HCT116 (cell line): ENCODE measurements around the gene ANKRD13D. TPM values are rescaled to one million over a fixed set of nuclear protein-coding genes. Genes with fewer than 3 reads are reported as not detected.
A peak's percentile ranks its signal among the peaks of the same experiment; 100 is the strongest.

Experiments
- ATAC-seq: fragments of 200-7000 bp; cut with Tn5 transposase; 2 replicates; pipeline ENCODE4 v1.9.1; 2020; ENCODE audit warnings: mild to moderate bottlenecking, moderate library complexity
- BruUV-seq: library from RNA; stranded (reverse); fragments of 400-500 nt; replicated peaks from 2 replicates; lab custom pipeline; 2021; lab: Mats Ljungman, UMichigan
- CTCF ChIA-PET: fragments of 300-600 bp; sonication (Branson Sonifier 250); formaldehyde crosslinking; loops from one replicate; lab custom pipeline; 2021; ENCODE audit warnings: antibody characterized with exemption; lab: Charles Lee
- POLR2A ChIA-PET: fragments of 300-600, 350-600 bp; sonication (Branson Sonifier 250); formaldehyde crosslinking; loops from one replicate; lab custom pipeline; 2021; ENCODE audit warnings: antibody characterized with exemption; lab: Charles Lee
- RAD21 ChIA-PET, 2 experiments: fragments of 300-600 bp; sonication (Branson Sonifier 250); formaldehyde crosslinking; loops; one replicate each; lab custom pipeline; 2023; ENCODE audit warnings: low total read pairs in 2 of 2; ENCODE audit not compliant: uncharacterized antibody in 2 of 2, unreplicated experiment in 2 of 2, low non-redundant PET in 1 of 2; lab: Charles Lee
- DNase-seq: peaks from one replicate; pipeline ENCODE4 v3.0.0-alpha.2; 2010; ENCODE audit warnings: low read depth, low spot score
- H2AFZ ChIP-seq: fragments of 200-600 bp; shearing (Covaris generic), sonication (generic); 2 replicates; pipeline ENCODE4 v1.6.1; 2017; ENCODE audit warnings: low read depth, mixed run types, mixed read lengths, antibody characterized with exemption, low read length; ENCODE audit not compliant: poor library complexity, severe bottlenecking
- H3K27ac ChIP-seq: 2 replicates; pipeline ENCODE4 v1.5.1; 2012; ENCODE audit warnings: low read depth, low read length
- H3K27me3 ChIP-seq: fragments of 200-600 bp; sonication (generic); 2 replicates; pipeline ENCODE4 v1.6.1; 2016; ENCODE audit warnings: mixed run types, low read length, mixed read lengths; ENCODE audit not compliant: insufficient read depth
- H3K36me3 ChIP-seq, 2 experiments: fragments of 200-500 bp in 1 of 2; fragments of 200-600 bp in 1 of 2; sonication (Bioruptor generic) in 1 of 2; sonication (generic) in 1 of 2; 2 replicates each; pipeline versions ENCODE4 v1.5.1 to v1.6.1; 2014 to 2016; ENCODE audit warnings: low read length in 2 of 2, inconsistent platforms in 1 of 2, mixed read lengths in 1 of 2, mixed run types in 1 of 2; ENCODE audit not compliant: insufficient read depth in 2 of 2, control insufficient read depth in 1 of 2
- H3K4me1 ChIP-seq, 2 experiments: fragments of 200-600 bp in 1 of 2; sonication (generic) in 1 of 2; 2 replicates each; pipeline versions ENCODE4 v1.5.1 to v1.6.1; 2012 to 2017; ENCODE audit warnings: low read length in 2 of 2, inconsistent platforms in 1 of 2, mild to moderate bottlenecking in 1 of 2, mixed read lengths in 1 of 2, mixed run types in 1 of 2, moderate library complexity in 1 of 2; ENCODE audit not compliant: insufficient read depth in 2 of 2, control insufficient read depth in 1 of 2
- H3K4me2 ChIP-seq: fragments of 200-600 bp; sonication (generic); 2 replicates; pipeline ENCODE4 v1.6.1; 2017; ENCODE audit warnings: mixed run types, low read length, mixed read lengths
- H3K4me3 ChIP-seq, 2 experiments: fragments of 200-600 bp in 1 of 2; sonication (generic) in 1 of 2; replicated peaks in 1 of 2; 2 replicates each; pipeline ENCODE4 v1.5.1; 2011 to 2016; ENCODE audit warnings: low read length in 2 of 2, control low read depth in 1 of 2, low read depth in 1 of 2, mild to moderate bottlenecking in 1 of 2, mixed read lengths in 1 of 2, mixed run types in 1 of 2
- H3K79me2 ChIP-seq: fragments of 200-600 bp; sonication (generic); 2 replicates; pipeline ENCODE4 v1.6.1; 2017; ENCODE audit warnings: mild to moderate bottlenecking, mixed run types, low read length, moderate library complexity, mixed read lengths; ENCODE audit not compliant: insufficient read depth
- H3K9ac ChIP-seq: fragments of 200-600 bp; sonication (generic); 2 replicates; pipeline ENCODE4 v1.6.1; 2016; ENCODE audit warnings: low read length, mixed read lengths
- H3K9me2 ChIP-seq: fragments of 200-600 bp; sonication (generic), shearing (Covaris generic); 2 replicates; pipeline ENCODE4 v1.6.1; 2017; ENCODE audit warnings: mixed run types, mild to moderate bottlenecking, moderate library complexity; ENCODE audit not compliant: insufficient read depth
- H3K9me3 ChIP-seq, 2 experiments: fragments of 200-500 bp in 1 of 2; fragments of 200-600 bp in 1 of 2; sonication (Bioruptor generic) in 1 of 2; sonication (generic) in 1 of 2; 2 replicates each; pipeline ENCODE4 v1.6.1; 2014 to 2017; ENCODE audit warnings: low read length in 2 of 2, mixed read lengths in 2 of 2, inconsistent platforms in 1 of 2, low read depth in 1 of 2, mild to moderate bottlenecking in 1 of 2, mixed run types in 1 of 2, moderate library complexity in 1 of 2; ENCODE audit not compliant: control insufficient read depth in 1 of 2, insufficient read depth in 1 of 2
- H4K20me1 ChIP-seq: fragments of 200-600 bp; sonication (generic), shearing (Covaris generic); 2 replicates; pipeline ENCODE4 v1.6.1; 2017; ENCODE audit warnings: mixed run types, mild to moderate bottlenecking, moderate library complexity; ENCODE audit not compliant: insufficient read depth
- ATF3 ChIP-seq: IDR thresholded peaks from 2 replicates; pipeline ENCODE4 v1.6.1; 2012
- CEBPB ChIP-seq: IDR thresholded peaks from 2 replicates; pipeline ENCODE4 v1.6.1; 2012; ENCODE audit warnings: low read depth
- EGR1 ChIP-seq: IDR thresholded peaks from 2 replicates; pipeline ENCODE4 v1.6.1; 2012; ENCODE audit warnings: low read depth
- ELF1 ChIP-seq: IDR thresholded peaks from 2 replicates; pipeline ENCODE4 v1.6.1; 2012; ENCODE audit warnings: low read depth, borderline replicate concordance
- FOSL1 ChIP-seq: IDR thresholded peaks from 2 replicates; pipeline ENCODE4 v1.6.1; 2012; ENCODE audit warnings: low read depth
- MAX ChIP-seq: IDR thresholded peaks from 2 replicates; pipeline ENCODE4 v1.6.1; 2012
- TCF7L2 ChIP-seq: IDR thresholded peaks from 2 replicates; pipeline ENCODE4 v1.7.0; 2011; ENCODE audit warnings: borderline replicate concordance, inconsistent platforms; ENCODE audit not compliant: insufficient read depth, insufficient read length; ENCODE audit errors: extremely low read depth
- YY1 ChIP-seq: IDR thresholded peaks from 2 replicates; pipeline ENCODE4 v1.6.1; 2011; ENCODE audit warnings: low read length, low read depth, moderate library complexity, mild to moderate bottlenecking; ENCODE audit not compliant: insufficient replicate concordance; ENCODE audit errors: extremely low read depth
- ZFX ChIP-seq: fragments of 450-650 bp; IDR thresholded peaks from 2 replicates; pipeline ENCODE4 v1.6.1; 2017
- intact Hi-C: fragments of 100-400 bp; cut with micrococcal nuclease; formaldehyde crosslinking; loops from 2 replicates; pipeline ENCODE4 v1.10.0; 2022
- total RNA-seq: library from RNA; stranded (reverse); gene quantifications from one replicate; pipeline ENCODE4 v1.2.1, GENCODE V29; 2021; ENCODE audit not compliant: unreplicated experiment

The ANKRD13D gene
- total RNA-seq, 1 experiment from 2014 or later, result 61.1 TPM

- no peaks in the 10 kb centered on the region for H3K9me3 ChIP-seq
- no peaks in the 10 kb centered on the region for H3K9me2 ChIP-seq
- H4K20me1 ChIP-seq, result no peaks in the 10 kb centered on the region
- no peak overlapping the region for H2AFZ ChIP-seq
- ChIA-PET CTCF (interaction anchor here (1.0 to 1.1 kb wide), 2 partner anchors 49 to 121 kb away, joined by 3 to 7 read pairs; no protein-coding TSS in a partner anchor), RAD21 (no interaction called here), POLR2A (no interaction called here)
- ATAC-seq, result no peak
- peaks cover 2 to 15% of the 10 kb centered on the region in 2 experiments; a peak in 1 of 4 replicates for H3K36me3 ChIP-seq
- H3K9ac ChIP-seq, result no peak overlapping the region
- H3K79me2 ChIP-seq, result peaks cover 68% of the 10 kb centered on the region
- TSS peak; percentile 35 for BruUV-seq
- DNase-seq, result no peak
- no peaks in the 10 kb centered on the region for H3K27me3 ChIP-seq
- peaks cover 8 to 19% of the 10 kb centered on the region in 2 experiments; a peak in 3 of 4 replicates for H3K4me1 ChIP-seq
- TF ChIP-seq ZFX (no peak), ELF1 (no peak), CEBPB (no peak), EGR1 (no peak), MAX (no peak), YY1 (no peak), ATF3 (no peak), FOSL1 (no peak), TCF7L2 (no peak)
- peak overlapping the region; percentile 84; the same call in 1 of the 2 replicates for H3K27ac ChIP-seq
- intact Hi-C loops, result no loop called here
- H3K4me2 ChIP-seq, result peak overlapping the region; percentile 96
- H3K4me3 ChIP-seq, result peak overlapping the region; percentile 71 to 98
Measured at GRCh38 chr11:67268081-67268961, 20.8 kb upstream of the ANKRD13D start.
